H1 (cell line): Measurements from ENCODE around the gene ATP2B3. TPM values are rescaled to one million over a fixed set of nuclear protein-coding genes. Genes with fewer than 3 reads are reported as not detected.

Experiments
- CTCF ChIA-PET: fragments of 300-600 bp; sonication (Branson Sonifier 250); formaldehyde crosslinking; loops from one replicate; lab custom pipeline; 2021; ENCODE audit not compliant: partially characterized antibody; lab: Charles Lee
- POLR2A ChIA-PET: fragments of 300-600 bp; sonication (Branson Sonifier 250); formaldehyde crosslinking; loops from one replicate; lab custom pipeline; 2021; ENCODE audit warnings: inconsistent platforms; ENCODE audit not compliant: partially characterized antibody; lab: Charles Lee
- DNase-seq, 2 experiments: peaks; one replicate each; pipeline versions ENCODE4 v3.0.0 to v3.0.0-alpha.2; 2010 to 2022; ENCODE audit warnings: low spot score in 2 of 2, low read depth in 1 of 2, mixed read lengths in 1 of 2
- FAIRE-seq: peaks from 2 replicates; lab custom pipeline; 2011; peaks lifted over from hg19 to GRCh38; lab: Jason Lieb, UNC
- H2AFZ ChIP-seq: 2 replicates; pipeline ENCODE4 v1.8.1; 2012; ENCODE audit warnings: low read length, inconsistent platforms
- H2AK5ac ChIP-seq: 2 replicates; pipeline ENCODE4 v1.6.1; 2013; ENCODE audit warnings: low read depth, low read length
- H2BK120ac ChIP-seq: replicated peaks from 2 replicates; pipeline ENCODE3; 2013; ENCODE audit warnings: low read depth, low read length, inconsistent platforms
- H2BK12ac ChIP-seq: 2 replicates; pipeline ENCODE4 v1.6.1; 2013; ENCODE audit warnings: low read depth, low read length
- H2BK15ac ChIP-seq: 2 replicates; pipeline ENCODE4 v1.6.1; 2013; ENCODE audit warnings: low read length
- H2BK20ac ChIP-seq: 2 replicates; pipeline ENCODE4 v1.6.1; 2013; ENCODE audit warnings: low read length
- H2BK5ac ChIP-seq: 2 replicates; pipeline ENCODE4 v1.6.1; 2013; ENCODE audit warnings: low read depth, low read length
- H3K14ac ChIP-seq: 2 replicates; pipeline ENCODE4 v1.6.1; 2013; ENCODE audit warnings: inconsistent platforms; ENCODE audit not compliant: insufficient read length
- H3K18ac ChIP-seq: 2 replicates; pipeline ENCODE4 v1.6.1; 2013; ENCODE audit warnings: low read length; ENCODE audit errors: extremely low read depth
- H3K23ac ChIP-seq: 2 replicates; pipeline ENCODE4 v1.6.1; 2013; ENCODE audit warnings: inconsistent platforms; ENCODE audit not compliant: insufficient read length
- H3K23me2 ChIP-seq: 2 replicates; pipeline ENCODE4 v1.6.1; 2013; ENCODE audit warnings: low read depth, low read length
- H3K27ac ChIP-seq: 2 replicates; pipeline ENCODE4 v1.6.1; 2011; ENCODE audit warnings: low read depth, low read length, inconsistent platforms
- H3K27me3 ChIP-seq, 4 experiments: replicated peaks in 1 of 4; 1 replicate in 1 of 4; 2 replicates in 3 of 4; pipeline versions ENCODE4 v1.6.1 to v1.8.1; 2011 to 2013; ENCODE audit warnings: low read length in 3 of 4, mild to moderate bottlenecking in 3 of 4, inconsistent platforms in 2 of 4, mixed read lengths in 2 of 4, moderate library complexity in 1 of 4; ENCODE audit not compliant: control insufficient read depth in 3 of 4, insufficient read depth in 3 of 4; ENCODE audit errors: extremely low read depth in 1 of 4
- H3K36me3 ChIP-seq, 4 experiments: 2 replicates each; pipeline versions ENCODE4 v1.6.1 to v1.8.1; 2011 to 2013; ENCODE audit warnings: mild to moderate bottlenecking in 4 of 4, low read length in 3 of 4, moderate library complexity in 2 of 4, control low read depth in 1 of 4, inconsistent platforms in 1 of 4; ENCODE audit not compliant: insufficient read depth in 4 of 4, control insufficient read depth in 2 of 4
- H3K4ac ChIP-seq: replicated peaks from 2 replicates; pipeline ENCODE3; 2013; ENCODE audit warnings: low read length, low read depth, mixed read lengths, inconsistent platforms; ENCODE audit not compliant: insufficient read length
- H3K4me1 ChIP-seq, 4 experiments: replicated peaks in 1 of 4; 1 replicate in 1 of 4; 2 replicates in 3 of 4; pipeline versions ENCODE4 v1.6.1 to v1.8.1; 2011 to 2013; ENCODE audit warnings: low read length in 3 of 4, inconsistent platforms in 2 of 4, mixed read lengths in 1 of 4; ENCODE audit not compliant: insufficient read depth in 4 of 4, control insufficient read depth in 3 of 4
- H3K4me2 ChIP-seq, 2 experiments: 2 replicates each; pipeline versions ENCODE4 v1.6.1 to v1.8.1; 2011 to 2013; ENCODE audit warnings: low read depth in 2 of 2, low read length in 2 of 2, control low read depth in 1 of 2, inconsistent platforms in 1 of 2, mild to moderate bottlenecking in 1 of 2; ENCODE audit not compliant: insufficient read depth in 1 of 2
- H3K4me3 ChIP-seq, 4 experiments: fragments of 200-600, 300-600 bp in 1 of 4; sonication (generic), shearing (Covaris generic), sonication (Bioruptor Twin) in 1 of 4; 2 replicates each; pipeline versions ENCODE4 v1.5.1 to v1.8.1; 2011 to 2016; ENCODE audit warnings: low read length in 4 of 4, low read depth in 3 of 4, control low read depth in 2 of 4, inconsistent platforms in 2 of 4, mild to moderate bottlenecking in 2 of 4, mixed read lengths in 1 of 4, moderate library complexity in 1 of 4; ENCODE audit not compliant: insufficient read depth in 2 of 4; ENCODE audit errors: extremely low read depth in 1 of 4
- H3K56ac ChIP-seq: replicated peaks from 2 replicates; pipeline ENCODE3; 2013; ENCODE audit warnings: low read depth, mild to moderate bottlenecking, mixed read lengths, low read length, inconsistent platforms; ENCODE audit not compliant: insufficient read length
- H3K79me1 ChIP-seq: 2 replicates; pipeline ENCODE4 v1.6.1; 2013; ENCODE audit warnings: low read depth, low read length, control low read depth
- H3K79me2 ChIP-seq, 2 experiments: 2 replicates each; pipeline versions ENCODE4 v1.6.1 to v1.8.1; 2012 to 2013; ENCODE audit warnings: low read length in 2 of 2, mild to moderate bottlenecking in 2 of 2, inconsistent platforms in 1 of 2; ENCODE audit not compliant: insufficient read depth in 2 of 2, control insufficient read depth in 1 of 2
- H3K9ac ChIP-seq, 4 experiments: replicated peaks in 1 of 4; 1 replicate in 1 of 4; 2 replicates in 3 of 4; pipeline versions ENCODE4 v1.6.1 to v1.8.1; 2011 to 2013; ENCODE audit warnings: low read depth in 3 of 4, low read length in 3 of 4, control low read depth in 2 of 4, mild to moderate bottlenecking in 2 of 4, moderate library complexity in 2 of 4, inconsistent platforms in 1 of 4; ENCODE audit errors: extremely low read depth in 1 of 4
- H3K9me3 ChIP-seq, 2 experiments: 2 replicates each; pipeline versions ENCODE4 v1.6.1 to v1.8.1; 2012 to 2013; ENCODE audit warnings: mild to moderate bottlenecking in 2 of 2, moderate library complexity in 2 of 2, control low read depth in 1 of 2, inconsistent platforms in 1 of 2, low read depth in 1 of 2, low read length in 1 of 2, mixed read lengths in 1 of 2; ENCODE audit not compliant: insufficient read depth in 2 of 2
- H4K20me1 ChIP-seq, 2 experiments: replicated peaks in 1 of 2; 2 replicates each; pipeline versions ENCODE3 to v1.8.1; 2011 to 2013; ENCODE audit warnings: inconsistent platforms in 2 of 2, low read length in 2 of 2, mild to moderate bottlenecking in 1 of 2; ENCODE audit not compliant: insufficient read depth in 2 of 2, control insufficient read depth in 1 of 2
- H4K5ac ChIP-seq: 2 replicates; pipeline ENCODE4 v1.6.1; 2013; ENCODE audit warnings: low read length, low read depth, mixed read lengths, inconsistent platforms; ENCODE audit not compliant: insufficient read length
- H4K8ac ChIP-seq: 2 replicates; pipeline ENCODE4 v1.8.0; 2013; ENCODE audit warnings: mild to moderate bottlenecking, moderate library complexity, low read length, inconsistent platforms; ENCODE audit not compliant: insufficient read depth; ENCODE audit errors: extremely low read depth
- H4K91ac ChIP-seq: replicated peaks from 2 replicates; pipeline ENCODE3; 2013; ENCODE audit warnings: low read length, mixed read lengths, inconsistent platforms; ENCODE audit not compliant: insufficient read length
- ATF3 ChIP-seq: IDR thresholded peaks from 2 replicates; pipeline ENCODE4 v1.6.1; 2011; ENCODE audit warnings: low read depth, mild to moderate bottlenecking, low read length; ENCODE audit not compliant: insufficient read depth
- CBX8 ChIP-seq: fragments of 300-800, 300-1000 bp; sonication (generic); IDR thresholded peaks from 2 replicates; pipeline ENCODE4 v1.7.1; 2016; ENCODE audit warnings: low read depth, low read length, borderline replicate concordance
- EZH2 ChIP-seq: fragments of 200-600 bp; sonication (generic); IDR thresholded peaks from 2 replicates; pipeline ENCODE4 v1.7.1; 2012; ENCODE audit warnings: low read depth, mild to moderate bottlenecking, moderate library complexity, low read length, inconsistent platforms; ENCODE audit not compliant: severe bottlenecking
- GTF2F1 ChIP-seq: IDR thresholded peaks from 2 replicates; pipeline ENCODE4 v1.6.1; 2012; ENCODE audit warnings: low read depth, low read length, improper control_type of control experiment, borderline replicate concordance
- POLR2A ChIP-seq, 2 experiments: IDR thresholded peaks; 1 replicate in 1 of 2; 2 replicates in 1 of 2; pipeline ENCODE4 v1.6.1; 2011; ENCODE audit warnings: low read depth in 2 of 2, low read length in 2 of 2, mild to moderate bottlenecking in 2 of 2; ENCODE audit errors: control extremely low read depth in 1 of 2
- RBBP5 ChIP-seq: IDR thresholded peaks from 2 replicates; pipeline ENCODE4 v1.7.1; 2012; ENCODE audit warnings: low read depth, mild to moderate bottlenecking, inconsistent platforms, low read length, moderate library complexity, borderline replicate concordance
- SP2 ChIP-seq: IDR thresholded peaks from 2 replicates; pipeline ENCODE4 v1.6.1; 2012; ENCODE audit warnings: mild to moderate bottlenecking, low read length, inconsistent platforms
- TAF7 ChIP-seq: optimal IDR thresholded peaks from 2 replicates; pipeline ENCODE3; 2011; ENCODE audit warnings: low read depth, mild to moderate bottlenecking, inconsistent platforms, low read length, moderate library complexity, borderline replicate concordance
- WGBS, 2 experiments: shearing (Covaris generic) in 1 of 2; methylation state at CpG; one replicate each; pipeline versions ENCODE4 v1.1.6 to v1.1.7; 2013 to 2015; ENCODE audit warnings: low lambda C conversion rate in 2 of 2, mixed read lengths in 2 of 2, inconsistent platforms in 1 of 2, low coverage in 1 of 2, missing lambda C conversion rate in 1 of 2; ENCODE audit not compliant: insufficient replicate concordance in 2 of 2, insufficient coverage in 1 of 2, insufficient read length in 1 of 2; ENCODE audit errors: extremely low coverage in 1 of 2, missing lambda C conversion rate in 1 of 2; 5-methylcytosine and 5-hydroxymethylcytosine counted together
- polyA plus RNA-seq, 7 experiments: library from polyadenylated mRNA; depleted of rRNA in 3 of 7; stranded (reverse) in 5 of 7; unstranded in 2 of 7; fragments of >200 nt in 5 of 7; fragments of 200-250 nt in 2 of 7; gene quantifications; 1 replicate in 5 of 7; 2 replicates in 1 of 7; 4 replicates in 1 of 7; pipeline versions ENCODE4 v1.2.1 to v1.2.3, GENCODE V29; 2011 to 2013; ENCODE audit warnings: missing spikeins in 2 of 7, mixed read lengths in 2 of 7
- total RNA-seq: library from RNA; stranded (reverse); fragmentation: NEBNext Ultra II Directional; extraction: Animal tissue kit (Norgen Biotek cat#: 25700); gene quantifications from 2 replicates; pipeline ENCODE4 v1.2.1, GENCODE V29; 2021

ATP2B3 gene
- total and polyA plus RNA-seq, 2 of the 8 experiments (the other 6 are each of a cell fraction or from before 2014, with no cell fraction given): 0.14 to 0.19 TPM

DNA sequence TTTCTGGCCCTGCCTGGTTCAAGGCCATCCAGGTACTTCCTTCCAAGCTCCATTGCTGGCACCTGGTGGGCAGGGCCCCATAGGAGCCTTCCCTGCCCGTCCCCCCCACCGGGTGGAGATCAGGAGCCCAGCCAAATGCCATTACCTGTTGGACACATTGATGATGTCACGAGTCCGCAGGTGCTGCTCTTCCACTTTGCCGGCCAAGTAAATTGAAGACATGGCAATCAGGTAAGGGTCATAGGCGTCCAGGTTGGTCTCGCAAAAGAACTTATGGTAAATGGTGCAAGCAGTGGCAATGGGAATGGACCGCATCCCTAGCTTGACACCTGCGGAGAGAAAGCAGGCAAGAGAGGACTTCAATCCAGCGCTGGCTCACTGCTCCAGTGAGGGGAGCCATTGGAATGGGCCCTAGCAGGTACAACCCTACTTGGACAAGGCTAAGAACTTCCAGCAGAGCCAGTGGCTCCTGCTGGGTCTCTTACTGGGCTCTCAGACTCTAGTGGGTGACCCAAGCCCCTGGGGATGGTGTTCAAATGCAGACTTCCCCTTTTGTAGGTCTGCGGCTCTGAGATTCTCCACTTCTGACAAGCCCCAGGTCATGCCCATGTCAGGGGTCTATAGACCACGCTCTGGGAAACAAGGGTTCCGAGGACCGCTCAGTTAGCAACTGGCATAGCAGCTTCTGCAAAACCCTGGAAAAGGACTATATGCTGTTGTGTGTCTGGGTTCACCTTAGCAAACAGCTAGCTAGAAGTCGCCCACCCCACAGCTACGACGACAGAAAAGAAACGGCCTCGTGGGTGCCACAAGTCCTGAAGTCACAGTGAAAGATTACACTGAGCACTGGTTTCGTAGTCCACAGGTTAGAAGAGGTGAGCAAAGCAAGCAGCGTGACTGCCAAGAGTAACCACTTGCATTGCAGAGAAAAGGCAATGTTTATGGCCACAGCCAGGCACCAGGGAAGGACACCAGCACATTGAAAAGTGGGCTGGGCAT is 78.7 kb downstream of the ATP2B3 start:
- H3K79me2 ChIP-seq: peaks cover 0 to 5% of the 10 kb centered on the region in 2 experiments; a peak in 1 of 4 replicates
- POLR2A ChIA-PET: interaction anchor here (0.8 kb wide), 1 partner anchor 15 kb away, joined by 3 read pairs; no protein-coding TSS in a partner anchor
- H3K23ac ChIP-seq: no peak overlapping the region
- H3K27ac ChIP-seq: no peak overlapping the region
- peaks cover 0 to 8% (median 0%) of the 10 kb centered on the region in 4 experiments; a peak in 3 of 7 replicates for H3K27me3 ChIP-seq
- H3K4ac ChIP-seq: no peak overlapping the region
- H2BK15ac ChIP-seq: no peak overlapping the region
- FAIRE-seq: no peak
- DNase-seq: no peak
- CTCF ChIA-PET: interaction anchor here (1.1 to 1.7 kb wide), 2 partner anchors 15 to 22 kb away, joined by 4 to 5 read pairs; no protein-coding TSS in a partner anchor
- no peak for TF ChIP-seq CBX8
- no peak for TF ChIP-seq ATF3
- no peak for TF ChIP-seq TAF7
- no peak for TF ChIP-seq EZH2
- no peak for TF ChIP-seq GTF2F1
- no peak for TF ChIP-seq POLR2A (IDR thresholded peaks at IDR 0.05; ENCODE audit: control extremely low read depth in 1 of 2, low read depth in 2 of 2, low read length in 2 of 2)
- TF ChIP-seq SP2: no peak
- no peak for TF ChIP-seq RBBP5
- H2BK5ac ChIP-seq: no peak overlapping the region
- no peak overlapping the region for H2AFZ ChIP-seq
- 0 out of 8 replicates have a peak, but pooled peaks cover 0 to 3% (median 0%) of the 10 kb centered on the region in 4 experiments for H3K36me3 ChIP-seq
- no peak overlapping the region for H2BK20ac ChIP-seq
- H3K9me3 ChIP-seq: no peaks in the 10 kb centered on the region
- no peak overlapping the region for H4K5ac ChIP-seq
- no peak overlapping the region for H4K8ac ChIP-seq
- H2BK12ac ChIP-seq: no peak overlapping the region
- H2AK5ac ChIP-seq: no peak overlapping the region
- no peak overlapping the region for H3K14ac ChIP-seq
- peaks cover 0 to 3% of the 10 kb centered on the region in 2 experiments for H4K20me1 ChIP-seq
- WGBS, 2 experiments: 92% methylated on average over 14 of the region's 21 CpGs; no CpG with 5 or more reads in 1 of the 2 experiments
- no peak overlapping the region for H4K91ac ChIP-seq
- no peak overlapping the region for H3K4me2 ChIP-seq
- no peak overlapping the region for H2BK120ac ChIP-seq
- no peak overlapping the region for H3K9ac ChIP-seq
- no peak overlapping the region for H3K56ac ChIP-seq
- H3K79me1 ChIP-seq: no peaks in the 10 kb centered on the region
- H3K4me1 ChIP-seq: peaks cover 0 to 4% (median 0%) of the 10 kb centered on the region in 4 experiments; a peak in 1 of 7 replicates
- H3K23me2 ChIP-seq: peaks cover 3% of the 10 kb centered on the region; the same call in 1 of the 2 replicates
- H3K18ac ChIP-seq: no peak overlapping the region
- no peak overlapping the region for H3K4me3 ChIP-seq
